ENCODE data around the gene ACSS3. TPM values are rescaled to one million over a fixed set of nuclear protein-coding genes. Genes with fewer than 3 reads are reported as not detected.
A peak's percentile ranks its signal among the peaks of the same experiment; 100 is the strongest.

Gene ACSS3
- total and polyA plus RNA-seq, 4 donors: 18.2 to 94.3 (median 32.5) TPM

- 50% methylated on average over 3 of the region's 3 CpGs for WGBS
- Histone ChIP-seq H3K36me3 (ENCODE audit: control insufficient read depth in 4 of 4, insufficient read depth in 3 of 4, low read depth in 1 of 4, low read length in 3 of 4) (no peaks in the 10 kb centered on the region), H3K9me3 (ENCODE audit: control insufficient read depth in 4 of 4, low read length in 3 of 4) (no peaks in the 10 kb centered on the region), H3K27ac (ENCODE audit: low read depth in 1 of 2, low read length in 2 of 2) (peak overlapping the region; percentile 56 to 65), H3K4me3 (ENCODE audit: low read depth in 1 of 3, low read length in 3 of 3) (no peak overlapping the region), H3K9ac (ENCODE audit: low read depth in 1 of 2, low read length in 2 of 2) (peak overlapping the region in 1 of 2 donors; percentile 66), H3K27me3 (ENCODE audit: control insufficient read depth in 4 of 4, insufficient read depth in 4 of 4, low read length in 3 of 4) (no peaks in the 10 kb centered on the region), H3K4me1 (ENCODE audit: control insufficient read depth in 4 of 4, insufficient read depth in 4 of 4, low read length in 3 of 4) (peaks cover 2 to 16% (median 11%) of the 10 kb centered on the region in 4 donors)
- TF ChIP-seq FOXA1 (IDR thresholded peaks at IDR 0.05): no peak
- TF ChIP-seq YY1 (IDR thresholded peaks at IDR 0.05): peak; percentile 69
- peak in 1 of 2 donors; percentile 28 for TF ChIP-seq RAD21 (IDR thresholded peaks at IDR 0.05)
- TF ChIP-seq RXRA (IDR thresholded peaks at IDR 0.05): peak; percentile 92
- TF ChIP-seq HNF4A (conservative IDR thresholded peaks at IDR 0.05): peak; percentile 87 to 88
- TF ChIP-seq NR2F2 (IDR thresholded peaks at IDR 0.05): no peak
- no peak for TF ChIP-seq FOXA2 (IDR thresholded peaks at IDR 0.05)
- peak; percentile 61 for TF ChIP-seq REST (IDR thresholded peaks at IDR 0.05)
- TF ChIP-seq MAX (IDR thresholded peaks at IDR 0.05): peak; percentile 69
- no peak for TF ChIP-seq EGR1 (IDR thresholded peaks at IDR 0.05; ENCODE audit: low read depth in 2 of 2)
- TF ChIP-seq SP1 (IDR thresholded peaks at IDR 0.05): peak; percentile 65
- TF ChIP-seq ATF3 (IDR thresholded peaks at IDR 0.05): no peak
- peak in 1 of 2 donors; percentile 71 for TF ChIP-seq JUND (IDR thresholded peaks at IDR 0.05)
- peak; percentile 46 for TF ChIP-seq HNF4G (IDR thresholded peaks at IDR 0.05)
- peak; percentile 69 for TF ChIP-seq ZBTB33 (IDR thresholded peaks at IDR 0.05)
- no peak for TF ChIP-seq CTCF (IDR thresholded peaks at IDR 0.05; ENCODE audit: low read depth, low read length, missing input control)
- peak in 1 of 2 donors; percentile 55 for TF ChIP-seq GABPA (IDR thresholded peaks at IDR 0.05 in 1 of 2, conservative IDR thresholded peaks at IDR 0.05 in 1 of 2)
- no peak for DNase-seq (ENCODE audit: low spot score)
Observed at GRCh38 chr12:81146228-81147225, 68.6 kb downstream of the ACSS3 start.

All from liver (tissue), 9 donors.